ENCODE results near the gene CLASP1.
"Not testable (repeated sequence)": the region's sequence is repeated elsewhere in the genome, so short reads cannot be mapped to it uniquely, and the experiment has no call there.

The CLASP1 gene

DNA sequence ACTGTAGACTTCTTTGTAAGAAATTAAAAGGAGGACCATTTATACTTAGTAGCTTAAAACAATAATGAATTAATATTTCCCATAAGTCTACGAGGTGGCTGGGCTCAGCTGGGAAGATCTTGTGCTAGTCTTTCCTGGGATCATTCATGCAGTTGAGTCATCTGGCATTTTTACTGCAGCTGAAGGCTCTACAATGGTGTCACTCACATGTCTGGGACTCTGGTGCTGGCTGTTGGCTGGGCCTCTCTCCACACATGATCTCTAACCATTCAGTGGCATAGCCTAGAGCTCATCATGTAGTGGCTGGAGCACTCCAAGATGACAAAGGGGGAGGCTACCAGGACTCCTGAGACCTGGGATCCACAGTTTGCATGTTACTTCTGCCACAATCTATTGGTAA, 35.5 kb downstream of the CLASP1 start:
- TF ChIP-seq, protein P1, sequence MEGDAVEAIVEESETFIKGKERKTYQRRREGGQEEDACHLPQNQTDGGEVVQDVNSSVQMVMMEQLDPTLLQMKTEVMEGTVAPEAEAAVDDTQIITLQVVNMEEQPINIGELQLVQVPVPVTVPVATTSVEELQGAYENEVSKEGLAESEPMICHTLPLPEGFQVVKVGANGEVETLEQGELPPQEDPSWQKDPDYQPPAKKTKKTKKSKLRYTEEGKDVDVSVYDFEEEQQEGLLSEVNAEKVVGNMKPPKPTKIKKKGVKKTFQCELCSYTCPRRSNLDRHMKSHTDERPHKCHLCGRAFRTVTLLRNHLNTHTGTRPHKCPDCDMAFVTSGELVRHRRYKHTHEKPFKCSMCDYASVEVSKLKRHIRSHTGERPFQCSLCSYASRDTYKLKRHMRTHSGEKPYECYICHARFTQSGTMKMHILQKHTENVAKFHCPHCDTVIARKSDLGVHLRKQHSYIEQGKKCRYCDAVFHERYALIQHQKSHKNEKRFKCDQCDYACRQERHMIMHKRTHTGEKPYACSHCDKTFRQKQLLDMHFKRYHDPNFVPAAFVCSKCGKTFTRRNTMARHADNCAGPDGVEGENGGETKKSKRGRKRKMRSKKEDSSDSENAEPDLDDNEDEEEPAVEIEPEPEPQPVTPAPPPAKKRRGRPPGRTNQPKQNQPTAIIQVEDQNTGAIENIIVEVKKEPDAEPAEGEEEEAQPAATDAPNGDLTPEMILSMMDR (IDR thresholded peaks at IDR 0.05; ENCODE audit: borderline replicate concordance, insufficient read depth, low read depth, low read length): no peak
- H3K4me3 ChIP-seq (ENCODE audit: low read depth, low read length): no peak overlapping the region

DNA sequence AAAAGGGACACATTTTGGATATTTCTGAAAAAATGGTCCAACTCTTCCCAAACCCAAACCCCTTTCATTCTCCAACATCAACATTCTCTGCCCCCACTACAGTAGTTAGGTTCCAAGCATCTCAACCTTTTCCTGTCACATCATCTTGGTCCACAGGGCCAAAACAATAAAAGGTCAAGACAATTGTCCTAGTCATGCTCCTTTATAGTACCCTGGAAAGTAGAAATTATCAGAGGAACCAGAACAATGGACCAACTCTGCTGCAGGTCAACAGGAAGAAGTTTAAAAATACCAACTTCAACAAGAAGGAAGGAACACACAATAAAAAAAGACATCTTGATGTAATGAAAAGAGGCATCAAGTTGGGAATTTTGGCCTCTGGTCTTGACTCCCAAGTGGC, 36.1 kb downstream of the CLASP1 start:
- TF ChIP-seq, protein P1 (IDR thresholded peaks at IDR 0.05; ENCODE audit: borderline replicate concordance, insufficient read depth, low read depth, low read length): no peak

DNA sequence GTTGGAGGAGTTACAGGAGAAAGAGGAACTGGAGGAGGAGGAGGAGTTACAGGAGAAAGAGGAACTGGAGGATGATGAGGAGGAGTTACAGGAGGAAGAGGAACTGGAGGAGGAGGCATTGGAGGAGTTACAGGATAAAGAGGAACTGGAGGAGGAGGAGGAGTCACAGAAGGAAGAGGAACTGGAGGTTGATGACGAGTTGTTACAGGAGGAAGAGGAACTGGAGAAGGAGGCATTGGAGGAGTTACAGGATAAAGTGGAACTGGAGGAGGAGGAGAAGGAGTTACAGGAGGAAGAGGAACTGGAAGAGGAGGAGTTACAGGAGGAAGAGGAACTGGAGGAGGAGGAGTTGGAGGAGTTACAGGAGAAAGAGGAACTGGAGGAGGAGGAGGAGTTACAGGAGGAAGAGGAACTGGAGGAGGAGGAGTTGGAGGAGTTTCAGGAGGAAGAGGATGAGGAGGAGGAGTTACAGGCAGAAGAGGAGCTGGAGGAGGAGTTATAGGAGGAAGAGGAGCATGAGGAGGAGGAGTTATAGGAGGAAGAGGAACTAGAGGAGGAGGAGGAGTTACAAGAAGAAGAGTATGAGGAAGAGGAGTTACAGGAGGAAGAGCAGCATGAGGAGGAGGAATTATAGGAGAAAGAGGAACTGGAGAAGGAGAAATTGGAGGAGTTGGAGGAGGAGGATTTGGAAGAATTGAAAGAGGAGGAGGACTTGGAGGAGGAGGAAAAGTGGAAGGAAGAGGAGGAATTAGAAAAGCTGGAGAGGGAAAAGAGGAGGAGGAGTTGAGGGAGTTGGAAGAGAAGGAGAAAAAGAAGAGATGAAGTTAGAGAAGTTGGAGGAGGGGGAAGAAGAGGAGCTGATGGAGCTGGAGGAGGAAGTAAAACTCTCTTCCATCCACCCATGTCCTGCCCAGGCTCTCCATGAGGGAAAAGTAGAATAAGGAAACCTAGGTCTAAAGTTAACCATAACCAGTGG, 37.2 kb downstream of the CLASP1 start:
- TF ChIP-seq, protein P1 (IDR thresholded peaks at IDR 0.05; ENCODE audit: borderline replicate concordance, insufficient read depth, low read depth, low read length): no peak
- no peak overlapping the region for H3K4me3 ChIP-seq (ENCODE audit: low read depth, low read length)

More for the DNA sequence above, 36.1 kb downstream of the CLASP1 start:
- no peak overlapping the region for H3K4me3 ChIP-seq (ENCODE audit: low read depth, low read length)

DNA sequence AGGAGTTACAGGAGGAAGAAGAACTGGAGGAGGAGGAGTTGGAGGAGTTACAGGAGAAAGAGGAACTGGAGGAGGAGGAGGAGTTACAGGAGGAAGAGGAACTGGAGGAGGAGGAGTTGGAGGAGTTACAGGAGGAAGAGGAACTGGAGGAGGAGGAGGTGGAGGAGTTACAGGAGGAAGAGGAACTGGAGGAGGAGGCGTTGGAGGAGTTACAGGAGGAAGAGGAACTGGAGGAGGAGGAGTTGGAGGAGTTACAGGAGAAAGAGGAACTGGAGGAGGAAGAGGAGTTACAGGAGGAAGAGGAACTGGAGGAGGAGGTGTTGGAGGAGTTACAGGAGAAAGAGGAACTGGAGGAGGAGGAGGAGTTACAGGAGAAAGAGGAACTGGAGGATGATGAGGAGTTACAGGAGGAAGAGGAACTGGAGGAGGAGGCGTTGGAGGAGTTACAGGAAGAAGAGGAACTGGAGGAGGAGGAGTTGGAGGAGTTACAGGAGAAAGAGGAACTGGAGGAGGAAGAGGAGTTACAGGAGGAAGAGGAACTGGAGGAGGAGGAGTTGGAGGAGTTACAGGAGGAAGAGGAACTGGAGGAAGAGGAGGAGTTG, 38.1 kb downstream of the CLASP1 start:
- not testable (repeated sequence) for H3K4me3 ChIP-seq (ENCODE audit: low read depth, low read length)

DNA sequence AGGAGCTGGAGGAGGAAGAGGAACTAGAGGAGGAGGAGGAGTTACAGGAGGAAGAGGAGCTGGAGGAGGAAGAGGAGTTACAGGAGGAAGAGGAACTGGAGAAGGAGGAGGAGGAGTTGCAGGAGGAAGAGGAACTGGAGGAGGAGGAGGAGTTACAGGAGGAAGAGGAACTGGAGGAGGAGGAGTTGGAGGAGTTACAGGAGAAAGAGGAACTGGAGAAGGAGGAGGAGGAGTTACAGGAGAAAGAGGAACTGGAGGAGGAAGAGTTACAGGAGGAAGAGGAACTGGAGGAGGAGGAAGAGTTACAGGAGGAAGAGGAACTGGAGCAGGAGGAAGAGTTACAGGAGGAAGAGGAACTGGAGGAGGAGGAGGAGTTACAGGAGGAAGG, 38.8 kb downstream of the CLASP1 start:
- not testable (repeated sequence) for H3K4me3 ChIP-seq (ENCODE audit: low read depth, low read length)

DNA sequence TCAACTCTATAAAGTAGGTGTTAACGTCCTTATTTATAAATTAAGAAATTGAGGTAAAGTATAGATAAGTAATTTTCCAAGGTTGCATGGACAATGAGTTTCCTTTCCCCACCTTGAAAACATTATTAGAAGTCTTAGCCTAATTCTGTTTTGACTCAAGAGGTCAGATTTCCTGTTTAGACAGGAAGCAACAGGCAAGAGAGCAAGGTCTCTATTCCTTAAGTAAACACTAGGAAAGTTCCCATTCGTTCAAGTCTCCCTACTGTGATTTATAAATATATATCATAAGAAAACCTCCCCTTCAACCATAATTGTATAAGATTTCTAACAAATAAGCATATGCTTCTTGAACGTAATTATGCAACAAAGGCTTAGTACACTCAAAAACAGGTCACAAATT, 40.3 kb downstream of the CLASP1 start:
- TF ChIP-seq, protein P1 (IDR thresholded peaks at IDR 0.05; ENCODE audit: borderline replicate concordance, insufficient read depth, low read depth, low read length): no peak
- no peak overlapping the region for H3K4me3 ChIP-seq (ENCODE audit: low read depth, low read length)

DNA sequence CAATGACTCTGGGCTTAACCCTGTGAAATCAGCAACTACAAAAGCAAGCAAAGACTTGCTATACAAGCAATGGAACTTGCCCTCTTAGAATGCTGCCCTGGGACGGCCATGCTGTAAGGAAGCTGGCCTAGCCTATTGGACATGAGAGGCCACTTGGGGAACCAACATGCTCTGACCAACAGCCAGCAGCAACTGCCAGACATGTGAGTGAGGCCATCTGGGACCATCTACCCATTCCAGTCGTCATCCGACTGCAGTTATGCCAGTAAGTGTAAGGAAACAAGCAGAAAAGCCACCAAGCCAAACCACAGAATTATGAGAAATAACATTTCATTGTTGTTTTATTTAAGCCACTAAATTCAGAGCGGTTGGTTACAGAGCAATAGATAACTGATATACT, 40.9 kb downstream of the CLASP1 start:
- no peak overlapping the region for H3K4me3 ChIP-seq (ENCODE audit: low read depth, low read length)
- TF ChIP-seq, protein P1 (IDR thresholded peaks at IDR 0.05; ENCODE audit: borderline replicate concordance, insufficient read depth, low read depth, low read length): no peak
